Raji (cell line): Measurements from ENCODE around the gene ZNF727.

Experiments used
- POLR2A ChIP-seq: IDR thresholded peaks from 2 replicates; pipeline ENCODE4 v1.6.1; 2011; ENCODE audit warnings: low read depth, low read length, control low read depth; ENCODE audit not compliant: insufficient read depth

Gene ZNF727

DNA sequence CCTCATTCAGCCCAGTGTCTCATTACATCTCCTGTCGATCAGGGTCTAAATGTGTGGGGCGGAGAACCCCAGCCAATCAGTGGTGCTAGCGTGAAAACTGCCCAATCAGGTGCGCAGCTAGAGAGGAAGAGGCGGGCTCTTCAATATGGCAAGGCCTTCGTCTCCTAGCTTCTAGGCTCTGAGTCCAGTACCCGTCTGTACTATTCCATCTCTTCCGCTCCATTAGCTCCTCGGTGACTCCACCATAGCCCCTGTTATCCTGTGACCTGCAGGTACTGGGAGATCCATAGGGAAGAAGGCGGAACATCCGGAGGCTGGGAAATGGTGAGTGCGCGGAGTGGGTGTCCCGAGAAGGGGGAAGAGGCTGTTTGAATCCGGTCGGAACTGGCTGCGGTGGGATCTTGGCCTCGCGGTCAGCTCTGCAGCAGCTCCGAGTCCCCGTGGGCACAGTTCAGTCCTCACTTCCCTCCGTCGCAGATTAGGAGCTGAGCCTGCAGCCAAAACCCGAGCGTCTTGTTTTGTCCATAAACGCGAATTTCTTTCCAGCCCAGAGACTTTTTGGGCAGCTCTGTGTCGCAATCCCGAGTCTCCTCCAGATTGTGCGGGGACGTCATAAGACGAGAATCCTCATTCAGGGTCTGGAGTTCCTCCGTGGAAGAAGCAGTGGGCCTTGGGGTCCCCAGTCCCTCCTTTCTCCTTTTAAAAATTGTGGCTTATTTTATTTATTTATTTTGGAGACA, at the start of gene ZNF727:
Gene ZNF727, plus strand, starts transcription at position 134 of the 740 bp plus-strand sequence. Its CDS starts 188 bp downstream, at position 322.
- no peak for TF ChIP-seq POLR2A

DNA sequence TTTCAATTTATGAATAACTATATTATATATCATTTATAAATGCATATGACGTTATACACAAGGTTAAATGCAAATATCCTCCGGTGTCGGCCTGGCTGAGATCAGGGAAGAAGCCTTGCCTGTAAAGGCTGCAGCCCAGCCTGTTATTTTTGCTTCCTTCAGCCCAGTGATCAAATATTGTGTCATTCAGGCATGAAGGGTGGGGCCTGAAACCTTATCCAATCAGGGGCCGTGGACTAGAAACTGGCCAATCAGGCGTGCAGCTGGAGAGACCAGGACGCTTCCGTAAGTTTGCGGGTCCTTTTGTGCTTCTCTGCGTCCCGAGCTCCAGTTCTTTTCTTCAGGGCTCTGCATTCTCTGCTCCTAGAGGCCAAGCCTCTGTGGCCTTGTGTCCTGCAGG, 46.7 kb upstream of the ZNF727 start, which contains the start of gene ZNF722:
Gene ZNF722, plus strand, starts transcription at position 301 of the 400 bp plus-strand sequence. CDS start 113 bp downstream, outside the sequence.
- no peak for TF ChIP-seq POLR2A

DNA sequence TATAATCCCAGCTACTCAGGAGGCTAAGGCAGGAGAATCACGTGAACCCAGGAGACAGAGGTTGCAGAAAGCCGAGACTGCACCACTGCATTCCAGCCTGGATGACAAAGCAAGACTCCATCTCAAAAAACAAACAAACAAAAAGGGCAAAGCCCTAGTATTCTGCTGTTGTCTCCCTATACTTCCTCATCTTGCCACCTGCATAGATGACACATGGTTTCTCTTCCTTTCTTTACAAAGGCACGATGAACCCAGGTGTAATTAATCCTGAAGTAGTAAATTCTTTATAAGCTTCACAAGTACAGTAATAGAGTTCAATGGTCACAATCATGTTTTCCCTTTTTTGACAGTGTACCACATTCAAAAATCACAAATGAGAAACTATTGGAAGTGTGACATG, 9.8 kb upstream of the ZNF727 start:
- TF ChIP-seq POLR2A: no peak

DNA sequence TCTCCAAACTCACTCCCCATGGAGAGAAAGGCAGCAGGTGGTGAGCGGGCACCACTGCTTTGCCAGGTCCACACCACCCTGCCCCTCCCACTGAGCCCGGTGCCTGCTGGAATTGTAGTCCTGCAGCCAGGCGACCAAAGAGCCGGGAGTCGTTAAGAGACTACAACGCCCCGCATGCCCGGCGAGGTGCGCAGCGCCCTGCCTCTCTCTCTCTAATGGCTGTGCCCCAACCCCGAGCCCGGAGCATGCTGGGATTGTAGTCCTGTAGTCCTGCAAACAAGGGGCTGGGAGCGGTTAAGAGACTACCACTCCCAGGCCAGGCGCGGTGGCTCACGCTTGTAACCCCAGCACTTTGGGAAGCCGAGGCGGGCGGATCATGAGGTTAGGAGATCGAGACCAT, 8.1 kb upstream of the ZNF727 start:
- TF ChIP-seq POLR2A: no peak

DNA sequence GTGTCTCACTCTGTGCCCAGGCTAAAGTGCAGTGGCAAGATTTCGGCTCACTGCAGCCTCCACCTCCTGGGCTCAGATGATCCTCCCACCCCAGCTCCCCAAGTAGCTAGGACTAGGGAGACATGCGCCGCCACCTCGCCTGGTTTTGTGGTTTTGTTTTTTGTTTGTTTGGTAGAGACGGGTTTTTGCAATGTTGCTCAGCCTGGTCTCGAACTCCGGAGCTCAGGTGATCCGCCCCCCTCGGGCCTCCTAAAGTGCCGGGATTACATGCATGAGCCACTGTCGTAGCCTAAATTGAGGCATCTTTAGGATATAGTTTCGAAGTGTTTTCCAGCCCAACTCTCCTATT, 781 bp downstream of the ZNF727 start:
- no peak for TF ChIP-seq POLR2A

DNA sequence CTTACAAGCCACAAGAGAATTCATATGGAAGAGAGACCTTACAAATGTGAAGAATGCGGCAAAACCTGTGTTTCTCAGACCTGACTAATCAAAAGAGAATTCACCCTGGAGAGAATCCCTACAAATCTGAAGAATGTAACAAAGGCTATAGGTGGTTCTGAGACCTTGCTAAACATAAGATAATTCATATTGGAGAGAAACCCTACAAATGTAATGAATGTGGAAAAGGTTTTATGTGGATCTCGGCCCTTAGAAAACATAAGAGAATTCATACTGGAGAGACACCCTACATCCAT, 33.4 kb downstream of the ZNF727 start:
- TF ChIP-seq POLR2A: no peak

DNA sequence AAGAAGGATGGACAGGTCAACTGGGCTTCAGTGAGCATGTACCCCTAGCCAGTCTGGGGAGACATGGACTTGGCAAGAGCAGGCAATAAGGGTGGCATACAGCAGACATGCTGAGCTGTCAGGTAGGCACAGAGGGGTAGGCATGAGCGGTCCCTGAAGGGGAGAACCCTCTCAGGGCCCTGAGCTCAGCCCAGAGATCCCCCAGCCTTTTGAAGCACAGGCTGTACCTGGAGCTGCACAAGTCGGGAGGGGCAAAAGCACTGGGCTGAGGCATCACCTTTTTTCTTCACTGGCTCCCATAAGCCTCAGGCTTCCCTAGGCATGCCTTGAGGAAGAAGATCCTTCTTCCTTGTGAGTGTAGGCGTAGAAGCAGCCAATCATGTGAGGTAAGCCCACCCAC, 42.3 kb downstream of the ZNF727 start:
- no peak for TF ChIP-seq POLR2A
